GM12878 (cell line): ENCODE measurements around the gene STK17A. TPM values are rescaled to one million over a fixed set of nuclear protein-coding genes. Genes with fewer than 3 reads are reported as not detected.

Experiments
- CHD1 ChIP-seq: IDR thresholded peaks from 2 replicates; pipeline ENCODE4 v1.6.1; 2012; ENCODE audit warnings: low read depth, low read length, improper control_type of control experiment
- EGR1 ChIP-seq, 2 experiments: IDR thresholded peaks; 1 replicate in 1 of 2; 2 replicates in 1 of 2; pipeline ENCODE4 v1.6.1; 2011 to 2012; ENCODE audit warnings: low read depth in 2 of 2, low read length in 2 of 2, borderline replicate concordance in 1 of 2, mild to moderate bottlenecking in 1 of 2, moderate library complexity in 1 of 2
- EZH2 ChIP-seq: IDR thresholded peaks from 2 replicates; pipeline ENCODE4 v1.6.1; 2012; ENCODE audit warnings: low read depth, mild to moderate bottlenecking, control low read depth, inconsistent platforms, low read length, borderline replicate concordance; ENCODE audit not compliant: control insufficient read depth
- MXI1 ChIP-seq: fragments of 150-350 bp; IDR thresholded peaks from 2 replicates; pipeline ENCODE4 v1.6.1; 2011; ENCODE audit warnings: low read depth, mild to moderate bottlenecking, inconsistent platforms, low read length, improper control_type of control experiment
- NFXL1 ChIP-seq: fragments of 450-650 bp; IDR thresholded peaks from 2 replicates; pipeline ENCODE4 v1.6.1; 2017; ENCODE audit warnings: antibody characterized with exemption, mild to moderate bottlenecking, borderline replicate concordance
- NR2C2 ChIP-seq: IDR thresholded peaks from 2 replicates; pipeline ENCODE4 v1.6.1; 2011; ENCODE audit warnings: borderline replicate concordance, low read depth; ENCODE audit not compliant: control insufficient read depth, insufficient read length
- PBX3 ChIP-seq: IDR thresholded peaks from 2 replicates; pipeline ENCODE4 v1.6.1; 2011; ENCODE audit warnings: mild to moderate bottlenecking, low read depth, low read length, moderate library complexity; ENCODE audit not compliant: insufficient replicate concordance
- RELA ChIP-seq: fragments of 450-650 bp; IDR thresholded peaks from 2 replicates; pipeline ENCODE4 v1.8.0; 2014; ENCODE audit warnings: borderline replicate concordance; ENCODE audit not compliant: partially characterized antibody
- REST ChIP-seq: IDR thresholded peaks from 2 replicates; pipeline ENCODE4 v1.6.1; 2012; ENCODE audit warnings: mild to moderate bottlenecking, low read depth, low read length
- STAT3 ChIP-seq: IDR thresholded peaks from 2 replicates; pipeline ENCODE4 v1.6.1; 2011; ENCODE audit warnings: low read depth, low read length, improper control_type of control experiment
- TCF3 ChIP-seq: IDR thresholded peaks from 2 replicates; pipeline ENCODE4 v1.6.1; 2012; ENCODE audit warnings: low read depth, mild to moderate bottlenecking, low read length, borderline replicate concordance; ENCODE audit not compliant: insufficient read depth
- polyA plus RNA-seq, 11 experiments: library from polyadenylated mRNA; depleted of rRNA in 4 of 11; unstranded in 6 of 11; stranded (reverse) in 5 of 11; fragments of >200 nt; fragmentation: Nextera tagmentation in 4 of 11; fragmentation: Illumina TruSeq in 1 of 11; extraction: Ambion mirVana in 4 of 11; extraction: Trizol in 1 of 11; gene quantifications; 1 replicate in 1 of 11; 2 replicates in 10 of 11; pipeline versions ENCODE4 v1.2.1 to v1.2.3, GENCODE V29; 2011 to 2016; ENCODE audit warnings: inconsistent platforms in 2 of 11, missing spikeins in 2 of 11, low read depth in 1 of 11
- total RNA-seq, 4 experiments: library from RNA; depleted of rRNA in 3 of 4; stranded (reverse); fragments of >200 nt in 3 of 4; fragmentation: Illumina TruSeq in 1 of 4; extraction: Trizol in 1 of 4; gene quantifications; 2 replicates each; pipeline versions ENCODE4 v1.2.1 to v1.2.3, GENCODE V29; 2013 to 2021
- TF ChIP-seq, protein P1 (sequence below): fragments of 450-650 bp; IDR thresholded peaks from 2 replicates; pipeline ENCODE4 v1.6.1; 2016; ENCODE audit warnings: mild to moderate bottlenecking
- TF ChIP-seq, protein P2 (sequence below): IDR thresholded peaks from 2 replicates; pipeline ENCODE4 v1.6.1; 2012; ENCODE audit warnings: improper control_type of control experiment, low read depth, low read length; ENCODE audit not compliant: insufficient replicate concordance

Gene STK17A
- total and polyA plus RNA-seq, 10 of the 15 experiments (the other 5 are each of a cell fraction or from before 2014, with no cell fraction given), result 18.5 to 91.6 (median 70.8) TPM

DNA sequence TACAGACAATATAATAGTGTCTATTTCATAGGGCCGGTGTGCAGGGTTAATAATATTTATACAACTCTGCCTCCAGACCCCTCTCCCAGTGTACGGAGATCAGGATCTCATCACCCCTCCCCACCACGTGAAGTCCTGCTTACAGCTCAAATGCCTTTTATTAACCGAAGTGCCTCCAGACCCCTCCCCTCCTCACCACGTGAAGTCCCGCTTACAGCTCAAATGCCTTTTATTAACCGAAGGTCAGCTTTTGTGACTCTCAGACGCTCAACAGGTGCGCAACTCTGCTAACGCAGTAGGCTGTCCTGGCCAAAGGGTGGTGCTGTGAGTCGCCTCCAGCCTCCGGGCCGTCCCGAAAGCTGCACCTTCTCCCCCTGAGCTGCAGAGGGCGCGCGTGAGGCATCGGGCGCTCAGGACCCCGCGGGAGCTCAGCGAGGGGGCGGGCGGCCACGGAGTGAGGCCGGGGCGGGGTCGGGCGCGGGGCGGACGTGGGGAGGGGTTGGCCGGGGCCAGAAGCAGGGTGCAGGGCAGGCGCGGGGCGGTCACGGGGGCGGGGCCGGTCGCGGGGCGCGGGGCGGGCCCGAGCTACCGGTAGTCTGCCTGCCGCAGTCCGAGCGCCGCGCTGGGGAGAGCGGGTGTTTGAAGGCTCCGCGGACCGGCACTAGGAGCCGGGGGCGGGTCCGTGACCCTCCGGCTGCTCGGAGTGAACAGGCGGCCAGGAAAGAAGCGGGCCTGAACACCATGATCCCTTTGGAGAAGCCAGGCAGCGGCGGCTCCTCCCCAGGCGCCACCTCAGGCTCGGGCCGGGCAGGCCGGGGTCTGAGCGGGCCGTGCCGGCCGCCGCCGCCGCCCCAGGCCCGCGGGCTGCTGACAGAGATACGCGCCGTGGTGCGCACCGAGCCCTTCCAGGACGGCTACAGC is at the start of gene STK17A (continued):
- TF ChIP-seq CHD1 (no peak; the same call in 1 of the 2 replicates), NR2C2 (no peak), TCF3 (peak; percentile 72; the same call in 1 of the 2 replicates), NFXL1 (no peak), STAT3 (no peak), REST (peak; percentile 49; the same call in 1 of the 2 replicates), PBX3 (peak; percentile 78), MXI1 (peak; percentile 44; the same call in 1 of the 2 replicates), EGR1 (IDR thresholded peaks at IDR 0.05; ENCODE audit: borderline replicate concordance in 1 of 2, low read depth in 2 of 2, low read length in 2 of 2) (0 out of 3 replicates have a peak, but pooled peaks of 1 of the 2 experiments have one; percentile 68), EZH2 (no peak), RELA (peak; percentile 45)
- TF ChIP-seq, protein P1, sequence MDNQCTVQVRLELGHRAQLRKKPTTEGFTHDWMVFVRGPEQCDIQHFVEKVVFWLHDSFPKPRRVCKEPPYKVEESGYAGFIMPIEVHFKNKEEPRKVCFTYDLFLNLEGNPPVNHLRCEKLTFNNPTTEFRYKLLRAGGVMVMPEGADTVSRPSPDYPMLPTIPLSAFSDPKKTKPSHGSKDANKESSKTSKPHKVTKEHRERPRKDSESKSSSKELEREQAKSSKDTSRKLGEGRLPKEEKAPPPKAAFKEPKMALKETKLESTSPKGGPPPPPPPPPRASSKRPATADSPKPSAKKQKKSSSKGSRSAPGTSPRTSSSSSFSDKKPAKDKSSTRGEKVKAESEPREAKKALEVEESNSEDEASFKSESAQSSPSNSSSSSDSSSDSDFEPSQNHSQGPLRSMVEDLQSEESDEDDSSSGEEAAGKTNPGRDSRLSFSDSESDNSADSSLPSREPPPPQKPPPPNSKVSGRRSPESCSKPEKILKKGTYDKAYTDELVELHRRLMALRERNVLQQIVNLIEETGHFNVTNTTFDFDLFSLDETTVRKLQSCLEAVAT, result no peak
- TF ChIP-seq, protein P2, sequence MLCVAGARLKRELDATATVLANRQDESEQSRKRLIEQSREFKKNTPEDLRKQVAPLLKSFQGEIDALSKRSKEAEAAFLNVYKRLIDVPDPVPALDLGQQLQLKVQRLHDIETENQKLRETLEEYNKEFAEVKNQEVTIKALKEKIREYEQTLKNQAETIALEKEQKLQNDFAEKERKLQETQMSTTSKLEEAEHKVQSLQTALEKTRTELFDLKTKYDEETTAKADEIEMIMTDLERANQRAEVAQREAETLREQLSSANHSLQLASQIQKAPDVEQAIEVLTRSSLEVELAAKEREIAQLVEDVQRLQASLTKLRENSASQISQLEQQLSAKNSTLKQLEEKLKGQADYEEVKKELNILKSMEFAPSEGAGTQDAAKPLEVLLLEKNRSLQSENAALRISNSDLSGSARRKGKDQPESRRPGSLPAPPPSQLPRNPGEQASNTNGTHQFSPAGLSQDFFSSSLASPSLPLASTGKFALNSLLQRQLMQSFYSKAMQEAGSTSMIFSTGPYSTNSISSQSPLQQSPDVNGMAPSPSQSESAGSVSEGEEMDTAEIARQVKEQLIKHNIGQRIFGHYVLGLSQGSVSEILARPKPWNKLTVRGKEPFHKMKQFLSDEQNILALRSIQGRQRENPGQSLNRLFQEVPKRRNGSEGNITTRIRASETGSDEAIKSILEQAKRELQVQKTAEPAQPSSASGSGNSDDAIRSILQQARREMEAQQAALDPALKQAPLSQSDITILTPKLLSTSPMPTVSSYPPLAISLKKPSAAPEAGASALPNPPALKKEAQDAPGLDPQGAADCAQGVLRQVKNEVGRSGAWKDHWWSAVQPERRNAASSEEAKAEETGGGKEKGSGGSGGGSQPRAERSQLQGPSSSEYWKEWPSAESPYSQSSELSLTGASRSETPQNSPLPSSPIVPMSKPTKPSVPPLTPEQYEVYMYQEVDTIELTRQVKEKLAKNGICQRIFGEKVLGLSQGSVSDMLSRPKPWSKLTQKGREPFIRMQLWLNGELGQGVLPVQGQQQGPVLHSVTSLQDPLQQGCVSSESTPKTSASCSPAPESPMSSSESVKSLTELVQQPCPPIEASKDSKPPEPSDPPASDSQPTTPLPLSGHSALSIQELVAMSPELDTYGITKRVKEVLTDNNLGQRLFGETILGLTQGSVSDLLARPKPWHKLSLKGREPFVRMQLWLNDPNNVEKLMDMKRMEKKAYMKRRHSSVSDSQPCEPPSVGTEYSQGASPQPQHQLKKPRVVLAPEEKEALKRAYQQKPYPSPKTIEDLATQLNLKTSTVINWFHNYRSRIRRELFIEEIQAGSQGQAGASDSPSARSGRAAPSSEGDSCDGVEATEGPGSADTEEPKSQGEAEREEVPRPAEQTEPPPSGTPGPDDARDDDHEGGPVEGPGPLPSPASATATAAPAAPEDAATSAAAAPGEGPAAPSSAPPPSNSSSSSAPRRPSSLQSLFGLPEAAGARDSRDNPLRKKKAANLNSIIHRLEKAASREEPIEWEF, result no peak
